HG03139 (cell line): ENCODE data around the gene MPPED1.

ENCODE experiments used
- ATAC-seq: cut with Tn5 transposase; IDR thresholded peaks from one replicate; pipeline ENCODE4 v1.9.1; 2021; ENCODE audit not compliant: unreplicated experiment

MPPED1 gene

DNA sequence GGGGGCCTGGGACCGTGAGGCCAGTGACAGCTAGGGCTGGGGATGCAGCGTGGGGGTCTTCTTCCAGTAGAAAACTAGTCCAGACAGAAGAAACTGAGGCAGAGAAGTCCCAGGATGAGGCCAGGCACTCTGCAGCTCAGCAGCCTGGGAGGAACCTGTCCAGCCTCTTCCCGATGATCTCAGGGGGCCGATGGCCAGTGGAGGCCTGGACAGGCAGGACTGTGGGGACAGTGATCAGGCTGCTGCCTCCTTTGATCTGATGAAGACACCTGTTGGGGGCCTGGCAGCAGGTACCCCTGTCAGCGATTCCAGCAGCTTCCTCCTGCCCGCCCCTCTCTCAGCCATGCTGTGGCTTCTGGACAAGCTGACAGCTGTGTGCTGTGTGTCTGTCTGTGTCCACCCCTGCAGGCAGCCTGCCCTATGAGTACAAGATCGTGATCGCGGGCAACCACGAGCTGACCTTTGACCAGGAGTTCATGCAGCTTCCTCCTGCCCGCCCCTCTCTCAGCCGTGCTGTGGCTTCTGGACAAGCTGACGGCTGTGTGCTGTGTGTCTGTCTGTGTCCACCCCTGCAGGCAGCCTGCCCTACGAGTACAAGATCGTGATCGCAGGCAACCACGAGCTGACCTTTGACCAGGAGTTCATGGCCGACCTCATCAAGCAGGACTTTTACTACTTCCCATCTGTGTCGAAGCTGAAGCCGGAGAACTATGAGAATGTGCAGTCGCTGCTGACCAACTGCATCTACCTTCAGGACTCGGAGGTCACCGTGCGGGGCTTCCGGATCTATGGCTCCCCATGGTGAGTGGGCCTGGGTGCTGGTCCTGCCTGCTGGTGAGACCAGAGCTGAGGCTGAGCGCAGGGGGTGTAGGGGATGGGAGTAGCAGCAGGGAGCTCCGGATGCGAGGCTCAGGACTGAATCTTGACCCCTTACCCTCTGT, 62.6 kb downstream of the MPPED1 start:
- no peak for ATAC-seq

DNA sequence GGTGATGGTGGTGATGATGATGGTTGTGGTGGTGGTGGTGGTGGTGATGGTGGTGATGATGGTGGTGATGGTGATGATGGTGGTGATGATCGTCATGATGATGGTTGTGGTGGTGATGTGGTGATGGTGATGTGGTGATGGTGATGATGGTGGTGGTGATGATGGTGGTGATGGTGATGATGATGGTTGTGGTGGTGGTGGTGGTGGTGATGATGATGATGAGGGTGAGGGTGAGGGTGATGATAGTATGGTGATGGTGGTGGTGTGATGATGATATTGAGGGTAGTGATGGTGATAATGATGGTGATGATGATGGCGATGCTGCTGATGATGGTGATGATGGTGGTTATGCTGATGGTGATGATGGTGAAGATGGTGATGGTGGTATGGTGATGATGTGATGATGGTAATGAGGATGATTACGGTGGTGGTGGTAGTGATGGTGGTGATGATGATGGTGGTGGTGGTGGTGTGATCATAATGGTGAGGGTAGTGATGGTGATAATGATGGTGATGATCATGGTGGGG, 63.8 kb downstream of the MPPED1 start:
- no peak for ATAC-seq

DNA sequence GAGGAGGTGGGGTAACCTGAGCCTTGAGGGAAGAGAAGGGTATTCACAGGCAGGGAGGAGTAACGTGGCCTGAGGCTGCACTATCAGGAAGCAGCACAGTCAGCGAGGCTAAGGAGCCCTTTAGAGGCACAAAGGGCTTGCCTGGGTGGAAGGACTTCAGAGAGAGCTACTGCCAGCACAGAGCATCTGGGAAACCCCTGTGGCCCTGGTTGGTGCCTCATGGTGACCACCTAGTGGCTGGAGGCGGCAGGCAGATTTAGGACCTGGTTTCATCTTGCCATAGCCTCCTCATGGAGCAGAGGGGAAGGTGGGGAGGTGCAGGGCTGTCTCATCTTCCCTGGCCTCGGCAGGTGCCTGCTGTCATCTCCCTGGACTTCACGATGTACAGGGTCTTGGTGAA, 64.5 kb downstream of the MPPED1 start:
- no peak for ATAC-seq

DNA sequence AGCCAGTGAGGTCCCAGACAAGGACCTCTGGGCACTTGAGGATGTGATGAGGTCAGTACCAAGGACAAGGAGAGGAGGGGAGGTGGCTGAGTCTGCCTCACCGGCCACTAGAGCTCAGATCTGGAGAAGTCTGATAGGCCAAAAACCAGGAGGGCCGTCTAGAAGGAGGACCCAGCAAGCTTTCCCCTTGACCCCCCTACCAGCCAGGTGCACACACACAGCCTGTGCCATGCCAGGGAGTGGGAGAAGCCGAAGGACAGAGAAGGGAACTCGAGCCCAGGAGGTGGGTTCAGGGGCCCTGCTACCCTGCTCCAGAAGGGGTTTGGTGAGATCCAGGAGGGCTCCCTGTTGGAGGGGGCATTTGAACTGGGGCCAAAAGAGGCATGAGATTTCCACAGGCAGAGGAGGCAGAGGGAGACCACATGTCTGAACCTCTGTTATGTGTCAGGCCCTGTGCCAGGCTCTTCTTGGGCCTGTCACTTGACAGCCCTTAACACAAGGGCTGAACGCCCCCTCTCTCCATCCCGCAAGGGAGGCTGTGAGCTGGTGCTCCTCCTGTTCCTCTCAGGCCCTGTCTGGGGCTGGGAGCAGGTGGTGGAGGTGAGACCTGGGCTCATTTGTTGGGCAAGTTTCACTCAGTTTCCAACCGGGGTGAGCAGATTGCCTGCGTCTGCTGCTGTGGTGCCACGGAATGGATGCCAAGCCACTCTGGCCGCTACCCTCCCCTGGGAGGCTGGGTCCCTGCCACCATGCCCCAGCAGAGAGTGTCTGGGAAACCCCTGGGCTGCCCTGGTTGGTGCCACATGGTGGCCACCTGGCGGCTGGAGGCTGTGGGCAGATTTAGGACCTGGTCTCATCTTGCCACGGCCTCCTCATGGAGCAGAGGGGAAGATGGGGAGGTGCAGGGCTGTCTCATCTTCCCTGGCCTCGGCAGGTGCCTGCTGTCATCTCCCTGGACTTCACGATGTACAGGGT, 65.2 kb downstream of the MPPED1 start:
- no peak for ATAC-seq

DNA sequence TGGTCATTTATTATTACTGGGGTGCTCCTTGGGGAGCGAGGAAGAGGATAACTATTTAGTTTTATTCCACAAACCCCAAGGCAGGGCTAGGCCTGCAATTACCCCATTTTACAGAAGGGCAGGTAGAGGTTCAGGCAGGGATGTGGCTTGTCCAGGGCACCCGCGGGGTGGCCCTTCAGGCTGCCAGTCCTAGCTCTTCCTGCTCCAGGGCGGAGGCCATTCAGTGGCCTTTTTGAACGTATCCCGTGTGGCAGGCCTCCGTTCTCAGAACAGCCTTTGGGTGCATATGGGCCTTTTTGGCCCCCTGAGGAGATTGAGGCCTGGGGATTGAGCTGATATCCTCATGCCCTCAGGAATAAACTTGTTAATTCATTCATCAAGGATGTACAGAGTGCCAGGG, 66.2 kb downstream of the MPPED1 start:
- ATAC-seq: no peak

DNA sequence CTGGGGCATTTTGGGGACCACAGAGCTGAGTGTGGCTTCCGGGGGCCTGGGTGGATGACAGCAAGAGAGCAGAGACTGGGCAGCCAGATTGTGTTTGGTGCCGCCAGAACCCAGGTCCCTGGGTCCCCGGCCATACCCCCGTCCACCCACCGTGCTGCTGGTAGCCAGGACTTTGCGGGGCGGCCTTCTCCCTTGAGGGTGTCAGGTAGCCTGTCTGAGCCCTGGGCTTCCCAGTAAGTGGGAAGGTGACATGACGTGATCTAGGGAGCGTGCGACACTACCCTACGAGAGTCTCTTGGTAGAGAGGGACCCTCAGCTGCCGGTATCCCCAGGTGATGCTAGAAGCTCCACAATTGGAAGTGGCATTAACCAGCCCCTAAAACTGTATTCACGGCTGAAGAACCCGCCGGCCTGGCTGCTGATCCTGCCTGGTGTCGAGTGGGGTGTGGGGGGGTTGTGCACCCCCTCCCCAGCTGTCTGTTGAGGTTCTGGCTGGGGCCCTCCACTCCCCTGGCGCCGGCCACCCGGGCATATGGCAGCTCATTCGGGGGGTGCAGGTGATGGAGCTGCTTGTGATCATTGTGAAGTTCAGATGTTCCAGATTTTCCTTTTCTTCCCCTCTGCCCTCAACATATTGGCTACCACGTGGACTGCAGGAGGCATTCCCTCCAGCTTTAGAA, 66.9 kb downstream of the MPPED1 start:
- ATAC-seq: no peak

DNA sequence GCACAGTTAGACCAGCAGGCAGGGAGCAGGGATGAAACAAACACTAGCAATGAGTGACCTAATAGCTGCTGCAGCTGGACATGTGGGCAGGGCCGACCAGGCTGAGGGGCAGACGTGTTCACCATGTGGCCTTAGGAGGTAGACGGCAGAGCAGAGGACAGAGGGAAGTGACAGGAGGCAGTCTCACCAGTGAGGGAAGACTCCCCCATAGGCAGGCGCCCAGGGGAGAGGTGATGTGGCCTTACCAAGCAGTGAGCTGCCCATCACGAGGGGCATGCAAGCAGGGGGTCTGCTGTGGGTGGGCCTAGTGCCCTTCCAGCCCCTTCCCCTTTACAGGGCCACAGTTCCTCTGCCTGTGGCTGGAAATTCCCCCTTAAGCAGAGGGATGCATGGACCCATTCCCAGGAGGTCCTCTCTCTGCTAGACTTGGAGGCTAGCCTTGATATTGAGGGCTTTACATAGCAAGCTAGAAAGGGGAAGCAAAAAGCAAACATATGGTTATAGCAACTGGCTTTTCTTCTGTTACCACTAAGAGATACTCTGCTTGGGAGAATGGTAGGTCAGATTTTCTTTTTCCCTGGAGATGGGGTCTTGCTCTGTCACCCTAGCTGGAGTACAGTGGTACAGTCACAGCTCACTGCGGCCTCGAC, 67.6 kb downstream of the MPPED1 start:
- no peak for ATAC-seq

DNA sequence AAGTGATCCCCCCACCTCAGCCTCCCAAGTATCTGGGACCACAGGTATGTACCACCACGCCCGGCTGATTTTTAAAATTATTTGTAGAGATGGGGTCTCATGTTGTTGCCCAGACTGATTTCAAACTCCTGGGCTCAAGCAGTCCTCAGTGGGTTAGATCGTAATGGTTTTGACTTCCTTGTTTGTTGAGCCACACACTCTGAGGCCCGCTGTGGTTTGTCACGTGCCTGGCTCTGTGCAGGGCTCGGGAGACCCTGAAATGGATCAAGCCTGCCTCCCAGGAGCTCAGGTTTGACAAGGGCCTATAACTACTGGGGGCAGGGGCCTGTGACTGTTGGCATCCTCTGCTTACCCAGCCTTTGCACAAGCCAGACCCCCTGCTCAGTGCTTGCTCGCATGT, 68.1 kb downstream of the MPPED1 start:
- ATAC-seq: no peak

DNA sequence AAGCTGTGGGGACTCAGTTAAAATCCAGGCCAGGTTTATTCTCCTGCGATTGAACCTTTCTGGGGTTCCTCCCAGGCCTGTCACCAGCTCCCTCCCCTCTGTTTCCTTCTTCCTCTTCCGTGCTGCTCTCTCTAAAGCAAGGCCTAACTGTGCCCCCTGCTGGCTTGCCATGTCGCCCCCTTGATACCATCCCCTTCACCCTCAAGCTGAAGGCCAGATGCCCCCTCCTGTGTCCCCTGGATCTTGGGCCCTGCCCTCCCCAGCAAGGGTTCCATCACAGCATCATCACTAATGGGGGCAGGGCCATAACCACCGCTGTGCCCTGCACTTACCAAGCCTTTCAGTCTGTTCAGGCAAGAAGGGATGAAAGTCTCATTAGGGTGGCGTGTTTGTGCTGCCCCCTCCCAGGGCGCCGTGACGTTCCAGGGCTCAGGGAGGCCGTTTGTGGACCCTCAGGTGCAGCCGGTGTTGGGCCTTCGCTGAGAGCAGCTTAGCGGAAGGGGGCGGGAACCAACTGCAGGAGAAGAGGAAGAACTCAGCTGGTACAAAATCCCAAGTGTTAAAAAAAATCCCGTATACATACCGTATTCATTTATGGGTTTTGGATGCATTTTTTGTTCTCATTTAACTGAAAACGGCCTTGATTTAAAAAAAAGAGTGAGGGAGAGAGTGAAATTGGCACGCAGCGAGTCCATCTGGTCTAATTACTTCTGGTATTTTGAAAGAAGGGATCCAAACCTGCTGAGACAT, 69.9 kb downstream of the MPPED1 start:
- no peak for ATAC-seq

DNA sequence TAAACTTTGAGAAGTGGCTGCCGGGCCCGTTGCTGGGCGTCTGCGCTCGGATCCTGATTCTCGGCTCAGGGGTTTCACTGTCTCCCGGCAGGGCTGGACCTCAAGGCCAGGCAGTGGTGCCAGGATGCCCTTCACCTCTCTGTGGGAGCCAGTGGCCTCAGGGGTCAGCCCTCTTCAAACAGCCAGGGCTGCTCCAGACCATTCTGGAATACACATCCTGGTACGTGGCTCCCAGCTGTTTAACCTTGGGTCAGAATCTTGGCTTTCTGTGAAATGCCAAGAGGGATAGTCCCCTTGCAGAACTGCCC, 70.5 kb downstream of the MPPED1 start:
- no peak for ATAC-seq

DNA sequence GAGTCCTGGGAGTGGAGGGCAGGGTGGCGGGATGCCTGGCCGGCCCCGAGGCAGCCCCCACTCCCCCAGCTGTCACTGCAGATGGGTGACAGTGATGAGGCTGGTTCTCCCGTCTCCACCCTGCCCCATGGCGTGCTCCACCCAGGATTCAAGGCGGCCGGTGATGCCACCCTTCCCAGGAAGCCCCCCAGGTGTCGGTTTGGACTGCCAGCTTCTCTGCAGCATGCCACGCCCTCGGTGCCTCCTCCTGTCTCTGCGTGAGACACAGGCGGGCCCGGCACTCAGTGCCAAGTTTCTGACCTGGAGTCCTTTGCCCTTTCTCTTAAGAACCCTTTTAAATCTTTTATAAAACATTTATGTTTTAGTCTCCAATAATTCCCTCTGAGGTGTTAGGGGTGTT, 71.5 kb downstream of the MPPED1 start:
- ATAC-seq: no peak

DNA sequence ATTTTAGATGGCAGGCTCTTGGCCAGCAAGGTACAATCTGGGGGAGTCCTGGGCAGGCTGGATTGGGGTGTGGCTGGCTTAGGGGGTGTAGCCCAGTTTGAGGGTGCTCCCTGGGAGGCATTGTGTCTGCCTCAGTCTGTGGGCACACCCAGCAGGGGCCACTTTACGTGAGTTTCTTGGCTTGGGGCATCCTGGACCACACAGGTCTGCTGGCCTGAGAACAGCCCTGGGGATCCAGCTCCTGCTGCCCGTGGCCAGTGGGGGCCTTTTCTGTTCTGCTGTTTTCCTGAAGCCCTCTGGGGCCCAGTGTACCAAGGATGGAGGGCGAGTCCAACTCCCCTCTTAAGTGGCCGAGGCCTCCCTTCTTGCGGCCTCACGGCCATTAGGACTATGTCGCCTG, 71.9 kb downstream of the MPPED1 start:
- no peak for ATAC-seq

DNA sequence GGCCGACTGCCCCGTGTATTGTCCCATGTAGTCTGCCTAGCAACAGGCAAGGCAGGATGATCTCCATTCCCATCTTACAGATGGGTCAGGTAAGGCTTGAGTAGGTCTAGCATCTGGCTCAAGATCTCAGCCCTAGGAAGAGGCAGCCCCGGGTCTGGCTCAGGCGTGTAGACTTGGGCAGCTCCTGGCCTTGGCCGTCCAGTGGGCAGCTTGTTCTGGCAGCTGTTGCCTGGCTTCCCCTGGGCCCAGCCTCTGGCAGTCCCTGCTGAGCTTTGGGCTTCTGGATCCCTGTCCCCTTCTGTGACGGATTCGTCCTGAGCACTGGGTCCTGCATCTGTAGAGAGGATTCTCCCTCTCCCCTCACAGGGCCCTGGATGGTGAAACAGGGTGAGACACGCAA, 72.4 kb downstream of the MPPED1 start:
- ATAC-seq: no peak

DNA sequence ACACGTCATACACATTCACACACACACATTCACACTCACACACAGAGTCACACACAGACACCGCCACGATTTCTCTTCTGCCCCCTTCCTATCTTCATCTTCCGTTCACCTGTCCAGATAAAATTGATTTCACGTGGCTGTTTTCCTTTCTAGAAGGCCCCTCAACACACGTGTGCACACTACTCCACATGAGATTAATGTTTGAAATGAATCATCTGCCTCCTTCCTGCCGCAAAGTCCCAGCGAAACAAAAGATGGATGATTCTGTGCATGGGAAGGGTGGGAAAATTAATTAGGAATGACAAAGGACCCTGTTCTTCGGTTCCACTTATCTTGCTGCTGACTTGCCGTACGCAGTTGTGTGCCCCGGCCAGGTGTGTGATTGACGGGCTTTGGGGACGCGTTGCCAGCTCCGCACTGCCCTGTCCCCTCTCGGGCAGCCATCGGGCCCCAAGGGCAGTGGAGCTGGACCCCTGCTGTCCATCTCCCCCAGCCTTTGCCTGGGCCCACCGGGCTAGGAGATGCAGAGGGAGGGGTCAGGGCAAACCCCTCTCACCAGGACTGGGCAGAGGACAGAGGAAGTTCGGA, 73.8 kb downstream of the MPPED1 start:
- no peak for ATAC-seq

DNA sequence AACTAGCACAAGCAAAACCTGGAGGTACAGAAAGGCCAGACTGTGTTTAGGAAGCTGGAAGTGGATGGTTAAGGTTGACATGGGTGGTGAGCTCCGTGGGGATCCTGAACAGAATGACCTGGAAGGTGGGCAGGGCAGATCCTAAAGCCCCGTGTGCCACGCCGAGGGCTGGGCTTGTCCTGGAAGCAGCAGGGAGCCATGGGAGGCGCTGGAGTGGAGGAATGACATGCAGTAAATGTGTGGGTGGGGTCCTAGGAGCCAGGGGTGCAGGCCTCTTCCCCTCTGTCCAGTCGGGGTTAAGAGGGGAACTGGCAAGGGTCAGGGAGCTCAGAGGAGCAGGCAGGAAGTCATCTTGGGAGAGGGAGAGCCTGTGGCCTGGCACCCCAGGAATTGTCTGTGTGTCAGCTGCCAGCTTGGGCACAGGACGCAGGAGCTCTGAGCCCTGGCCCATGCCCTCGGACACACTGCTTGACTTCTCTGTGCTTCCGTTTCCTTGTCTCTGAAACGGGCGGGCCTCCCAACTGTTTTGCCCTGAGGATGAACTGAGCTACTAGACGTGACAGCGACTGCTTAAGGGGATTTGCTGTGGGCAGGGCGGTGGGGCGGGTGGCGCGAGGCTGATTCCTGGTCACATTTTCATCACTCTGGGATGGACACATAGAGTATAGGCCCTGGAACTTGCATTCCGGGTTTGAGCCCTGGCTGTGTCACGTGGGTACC, 75.7 kb downstream of the MPPED1 start:
- no peak for ATAC-seq

DNA sequence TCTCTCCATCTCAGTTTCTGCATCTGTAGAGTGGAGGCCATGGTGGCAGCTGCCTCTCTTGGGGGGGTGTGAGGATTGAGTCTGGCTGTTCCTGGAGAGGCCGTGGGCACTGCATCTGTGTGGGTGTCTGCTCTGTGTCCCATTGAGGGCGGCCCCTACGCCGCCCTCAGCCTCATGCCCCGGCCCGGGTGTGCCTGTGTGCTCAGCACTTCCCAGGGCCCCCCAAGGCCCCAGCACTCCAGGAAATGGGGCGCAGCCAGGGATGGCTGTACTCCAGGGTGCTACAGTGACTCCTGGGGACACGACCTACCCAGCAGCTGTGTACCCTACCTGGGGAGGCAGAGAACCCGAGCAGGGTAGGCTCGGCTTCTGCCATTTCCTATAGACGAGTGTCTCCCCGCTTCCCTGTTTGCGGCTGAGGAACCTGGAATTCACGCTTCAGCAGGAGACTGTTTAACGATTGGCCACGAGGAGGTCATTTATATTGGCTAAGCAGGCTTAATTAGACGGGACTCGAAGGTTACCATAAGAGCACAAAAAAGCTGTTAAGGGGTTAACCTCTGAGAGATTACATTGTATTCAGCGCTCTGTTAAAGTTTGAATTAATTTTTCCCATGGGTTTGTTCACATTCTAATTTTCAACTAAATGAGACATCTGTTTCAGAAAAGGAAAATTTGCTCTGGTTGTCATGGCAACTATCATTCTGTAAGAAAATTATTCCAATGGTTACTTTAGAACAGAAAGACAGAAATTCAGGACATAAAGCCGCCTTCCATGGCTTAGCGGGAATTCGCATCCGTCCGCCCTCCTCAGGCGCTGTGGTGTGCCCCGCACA, 76.4 kb downstream of the MPPED1 start:
- ATAC-seq: no peak

DNA sequence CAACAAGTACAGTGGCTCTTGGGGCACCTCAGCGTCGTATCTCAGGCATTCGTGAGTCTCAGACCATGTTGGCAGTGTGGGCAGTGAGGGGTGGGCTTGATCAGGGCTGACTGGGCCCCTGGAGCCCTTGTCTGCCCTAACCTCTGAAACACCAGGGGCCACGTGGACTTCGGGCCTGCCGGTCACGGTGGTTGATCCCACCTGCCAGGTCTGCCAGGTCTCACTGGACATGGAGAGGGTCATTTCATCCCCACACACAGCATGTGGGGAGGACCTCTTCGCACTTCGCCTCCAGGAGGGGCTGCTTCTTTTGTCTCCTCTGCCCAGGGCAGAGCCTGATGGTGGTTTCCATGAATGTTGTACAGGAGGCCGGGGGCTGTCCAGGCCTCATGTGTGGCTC, 77.1 kb downstream of the MPPED1 start:
- ATAC-seq: no peak

DNA sequence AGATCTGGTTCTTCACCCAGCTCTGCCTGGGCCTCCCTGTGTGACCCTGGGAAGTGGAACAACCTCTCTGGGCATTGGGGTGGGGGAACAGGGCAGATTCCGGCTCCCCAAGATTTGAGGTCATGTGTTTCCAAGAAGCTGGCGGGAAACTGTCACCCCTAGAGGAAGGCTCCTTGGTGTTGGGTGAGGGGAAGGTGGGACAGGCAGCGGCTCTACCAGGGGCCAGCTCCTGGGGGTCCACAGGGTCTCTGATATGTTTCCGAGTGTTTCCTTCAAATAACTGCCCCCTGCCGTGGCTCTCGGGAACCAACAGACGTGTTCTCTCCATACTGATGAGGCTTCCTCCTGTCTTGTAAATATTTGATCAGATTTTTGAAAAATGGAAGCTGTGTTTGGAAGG, 78.5 kb downstream of the MPPED1 start:
- no peak for ATAC-seq
